ENCODE measurements around the gene CRYGC. TPM values are rescaled to one million over a fixed set of nuclear protein-coding genes. Genes with fewer than 3 reads are reported as not detected.

The CRYGC gene
- total RNA-seq, 1 donor from 2014 or later: not detected

- Mint-ChIP-seq H3K4me1 (ENCODE audit: low read depth) (no peaks in the 10 kb centered on the region), H3K27ac (no peak overlapping the region), H3K27me3 (no peaks in the 10 kb centered on the region), H3K36me3 (ENCODE audit: insufficient read depth) (no peaks in the 10 kb centered on the region), H3K4me3 (ENCODE audit: low read depth) (no peak overlapping the region), H3K9me3 (ENCODE audit: low read depth) (no peaks in the 10 kb centered on the region)
- no peak for DNase-seq (ENCODE audit: low spot score, unreplicated experiment)
- no peak for TF ChIP-seq CTCF (IDR thresholded peaks at IDR 0.05; ENCODE audit: unreplicated experiment)
Measured at GRCh38 chr2:208098267-208098666, 31.4 kb downstream of the CRYGC start.

- Mint-ChIP-seq H3K9me3 (ENCODE audit: low read depth) (no peaks in the 10 kb centered on the region), H3K4me1 (ENCODE audit: low read depth) (no peaks in the 10 kb centered on the region), H3K36me3 (ENCODE audit: insufficient read depth) (no peaks in the 10 kb centered on the region), H3K4me3 (ENCODE audit: low read depth) (no peak overlapping the region), H3K27ac (no peak overlapping the region), H3K27me3 (no peaks in the 10 kb centered on the region)
- no peak for DNase-seq (ENCODE audit: low spot score, unreplicated experiment)
- no peak for TF ChIP-seq CTCF (IDR thresholded peaks at IDR 0.05; ENCODE audit: unreplicated experiment)
Measured at GRCh38 chr2:208097801-208098200, 31.8 kb downstream of the CRYGC start.

GRCh38 chr2:208097313-208097712 lies 32.3 kb downstream of the CRYGC start:
- H3K36me3 Mint-ChIP-seq (ENCODE audit: insufficient read depth): no peaks in the 10 kb centered on the region
- H3K9me3 Mint-ChIP-seq (ENCODE audit: low read depth): no peaks in the 10 kb centered on the region
- H3K27ac Mint-ChIP-seq: no peak overlapping the region
- no peak for DNase-seq (ENCODE audit: low spot score, unreplicated experiment)
- H3K4me1 Mint-ChIP-seq (ENCODE audit: low read depth): no peaks in the 10 kb centered on the region
- no peak overlapping the region for H3K4me3 Mint-ChIP-seq (ENCODE audit: low read depth)
- no peak for TF ChIP-seq CTCF (IDR thresholded peaks at IDR 0.05; ENCODE audit: unreplicated experiment)
- no peaks in the 10 kb centered on the region for H3K27me3 Mint-ChIP-seq

- H3K4me3 Mint-ChIP-seq (ENCODE audit: low read depth): no peak overlapping the region
- H3K36me3 Mint-ChIP-seq (ENCODE audit: insufficient read depth): no peaks in the 10 kb centered on the region
- H3K4me1 Mint-ChIP-seq (ENCODE audit: low read depth): peaks cover 3% of the 10 kb centered on the region
- no peak for TF ChIP-seq CTCF (IDR thresholded peaks at IDR 0.05; ENCODE audit: unreplicated experiment)
- no peaks in the 10 kb centered on the region for H3K27me3 Mint-ChIP-seq
- no peak overlapping the region for H3K27ac Mint-ChIP-seq
- DNase-seq (ENCODE audit: low spot score, unreplicated experiment): no peak
- H3K9me3 Mint-ChIP-seq (ENCODE audit: low read depth): no peaks in the 10 kb centered on the region
Measured at GRCh38 chr2:208096080-208096479, 33.5 kb downstream of the CRYGC start.

GRCh38 chr2:208093128-208093527 lies 36.5 kb downstream of the CRYGC start:
- H3K4me3 Mint-ChIP-seq (ENCODE audit: low read depth): no peak overlapping the region
- H3K27me3 Mint-ChIP-seq: no peaks in the 10 kb centered on the region
- H3K36me3 Mint-ChIP-seq (ENCODE audit: insufficient read depth): no peaks in the 10 kb centered on the region
- H3K4me1 Mint-ChIP-seq (ENCODE audit: low read depth): peaks cover 3% of the 10 kb centered on the region
- H3K27ac Mint-ChIP-seq: no peak overlapping the region
- TF ChIP-seq CTCF (IDR thresholded peaks at IDR 0.05; ENCODE audit: unreplicated experiment): no peak
- peaks cover 3% of the 10 kb centered on the region for H3K9me3 Mint-ChIP-seq (ENCODE audit: low read depth)
- DNase-seq (ENCODE audit: low spot score, unreplicated experiment): no peak
